K562 (cell line): Measurements from ENCODE around the gene GPR152. TPM values are rescaled to one million over a fixed set of nuclear protein-coding genes. Genes with fewer than 3 reads are reported as not detected.
A peak's percentile ranks its signal among the peaks of the same experiment; 100 is the strongest.

Experiments used
- ATAC-seq: fragments of 200-7000 bp; cut with Tn5 transposase; 3 replicates; pipeline ENCODE4 v1.9.1; 2020; ENCODE audit warnings: moderate library complexity
- BruUV-seq: library from RNA; stranded (reverse); fragments of 400-500 nt; replicated peaks from 2 replicates; lab custom pipeline; 2021; lab: Mats Ljungman, UMichigan
- CTCF ChIA-PET: fragments of 300-600 bp; formaldehyde crosslinking; extraction: SDS; loops from one replicate; lab custom pipeline; 2021; ENCODE audit warnings: low intra/inter-chr PET ratio; lab: Yijun Ruan, JAX
- POLR2A ChIA-PET: fragments of 300-600, 350-650 bp; sonication (Branson Sonifier 250); formaldehyde crosslinking; extraction: SDS; loops from one replicate; lab custom pipeline; 2021; ENCODE audit warnings: antibody characterized with exemption, inconsistent platforms; lab: Yijun Ruan, JAX
- DNase-seq, 4 experiments: peaks; one replicate each; pipeline versions ENCODE4 v3.0.0 to v3.0.0-alpha.2; 2011 to 2018; ENCODE audit warnings: low spot score in 3 of 4, mixed read lengths in 3 of 4; ENCODE audit errors: extremely low read depth in 1 of 4
- FAIRE-seq: peaks from 2 replicates; lab custom pipeline; 2011; peaks lifted over from hg19 to GRCh38; lab: Jason Lieb, UNC
- H2AFZ ChIP-seq: 2 replicates; pipeline ENCODE4 v1.6.0; 2011; ENCODE audit warnings: low read depth, low read length, control low read depth, inconsistent platforms
- H3K27ac ChIP-seq: fragments of 200-600 bp; 3 replicates; pipeline ENCODE4 v1.8.0; 2011; ENCODE audit warnings: low read depth, mild to moderate bottlenecking, control low read depth, inconsistent platforms, low read length, moderate library complexity, mixed read lengths; ENCODE audit errors: extremely low read depth
- H3K27me3 ChIP-seq, 2 experiments: fragments of 300-600 bp in 1 of 2; 2 replicates in 1 of 2; 3 replicates in 1 of 2; pipeline versions ENCODE4 v1.6.0 to v1.8.0; 2011; ENCODE audit warnings: inconsistent platforms in 2 of 2, low read length in 2 of 2, mild to moderate bottlenecking in 1 of 2, mixed read lengths in 1 of 2, moderate library complexity in 1 of 2; ENCODE audit not compliant: control insufficient read depth in 2 of 2, insufficient read depth in 2 of 2
- H3K36me3 ChIP-seq: fragments of 300-600 bp; 3 replicates; pipeline ENCODE4 v1.8.0; 2011; ENCODE audit warnings: mild to moderate bottlenecking, low read length, inconsistent platforms; ENCODE audit not compliant: control insufficient read depth, insufficient read depth
- H3K4me1 ChIP-seq, 2 experiments: fragments of 200-600 bp in 1 of 2; replicated peaks in 1 of 2; 2 replicates in 1 of 2; 3 replicates in 1 of 2; pipeline versions ENCODE4 v1.5.1 to v1.8.0; 2011; ENCODE audit warnings: inconsistent platforms in 2 of 2, low read length in 2 of 2, mild to moderate bottlenecking in 1 of 2, mixed read lengths in 1 of 2, moderate library complexity in 1 of 2; ENCODE audit not compliant: control insufficient read depth in 2 of 2, insufficient read depth in 2 of 2
- H3K4me2 ChIP-seq: 2 replicates; pipeline ENCODE4 v1.6.1; 2011; ENCODE audit warnings: low read length, control low read depth, inconsistent platforms, mixed read lengths; ENCODE audit not compliant: insufficient read depth
- H3K4me3 ChIP-seq: fragments of 200-600 bp; sonication (generic), shearing (Covaris generic); 2 replicates; pipeline ENCODE4 v1.5.1; 2016; ENCODE audit warnings: control low read depth, inconsistent platforms
- H3K79me2 ChIP-seq: fragments of 200-600 bp; 3 replicates; pipeline ENCODE4 v1.8.0; 2011; ENCODE audit warnings: low read length, inconsistent platforms; ENCODE audit not compliant: control insufficient read depth, insufficient read depth
- H3K9ac ChIP-seq, 2 experiments: 2 replicates each; pipeline versions ENCODE4 v1.6.0 to v1.6.1; 2011; ENCODE audit warnings: low read depth in 2 of 2, low read length in 2 of 2, control low read depth in 1 of 2, inconsistent platforms in 1 of 2, mild to moderate bottlenecking in 1 of 2, mixed read lengths in 1 of 2; ENCODE audit not compliant: insufficient read depth in 1 of 2
- H3K9me1 ChIP-seq: one replicate; pipeline ENCODE4 v1.6.0; 2011; ENCODE audit warnings: inconsistent platforms, mild to moderate bottlenecking, low read length, moderate library complexity; ENCODE audit not compliant: control insufficient read depth, insufficient read depth
- H3K9me3 ChIP-seq: replicated peaks from 2 replicates; pipeline ENCODE4 v1.5.1; 2011; ENCODE audit warnings: low read depth, low read length, inconsistent platforms; ENCODE audit not compliant: control insufficient read depth, insufficient read depth
- H4K20me1 ChIP-seq: replicated peaks from 2 replicates; pipeline ENCODE4 v1.6.1; 2011; ENCODE audit warnings: low read length, inconsistent platforms, mixed read lengths; ENCODE audit not compliant: control insufficient read depth, insufficient read depth
- CHD2 ChIP-seq: IDR thresholded peaks from 2 replicates; pipeline ENCODE4 v1.6.1; 2011; ENCODE audit warnings: low read depth, low read length
- CHD7 ChIP-seq: fragments of 200-600 bp; sonication (generic); IDR thresholded peaks from one replicate; pipeline ENCODE4 v1.6.1; 2012; ENCODE audit warnings: mild to moderate bottlenecking, low read depth, low read length, inconsistent platforms
- FOXJ2 ChIP-seq: fragments of 200-800 bp; sonication (Bioruptor generic); IDR thresholded peaks from 2 replicates; pipeline ENCODE4 v1.6.1; 2016; ENCODE audit warnings: missing genetic modification characterization, missing compliant biosample characterization
- GATAD2B ChIP-seq: fragments of 450-650 bp; IDR thresholded peaks from 2 replicates; pipeline ENCODE4 v1.6.1; 2017; ENCODE audit warnings: mild to moderate bottlenecking, borderline replicate concordance
- XRCC3 ChIP-seq: fragments of 450-650 bp; IDR thresholded peaks from 2 replicates; pipeline ENCODE4 v1.6.1; 2017; ENCODE audit warnings: mild to moderate bottlenecking, moderate library complexity
- XRCC5 ChIP-seq: fragments of 200-400 bp; formaldehyde crosslinking; IDR thresholded peaks from 2 replicates; pipeline ENCODE4 v1.6.1; 2017; ENCODE audit warnings: low read depth, mild to moderate bottlenecking, low read length
- ZBTB43 ChIP-seq: sonication (generic); formaldehyde crosslinking; IDR thresholded peaks from 2 replicates; pipeline ENCODE4 v1.8.0; 2023; ENCODE audit warnings: mild to moderate bottlenecking, missing genetic modification reagents
- ZEB2 ChIP-seq: fragments of 450-650 bp; IDR thresholded peaks from 2 replicates; pipeline ENCODE4 v1.6.1; 2016
- ZKSCAN8 ChIP-seq: fragments of 200-800 bp; sonication (Bioruptor generic); IDR thresholded peaks from 2 replicates; pipeline ENCODE4 v1.6.1; 2016; ENCODE audit warnings: missing genetic modification characterization, missing compliant biosample characterization
- ZNF212 ChIP-seq: fragments of 450-650 bp; formaldehyde crosslinking; IDR thresholded peaks from 2 replicates; pipeline ENCODE4 v1.4.0; 2020; ENCODE audit warnings: mild to moderate bottlenecking
- ZNF239 ChIP-seq: fragments of 250-450 bp; sonication (Bioruptor Pico); IDR thresholded peaks from 2 replicates; pipeline ENCODE4 v1.4.0; 2020; ENCODE audit warnings: mild to moderate bottlenecking
- WGBS: fragments of 100-300 bp; shearing (Covaris generic); methylation state at CpG from one replicate; pipeline ENCODE4 v1.1.6; 2016; ENCODE audit warnings: low coverage, mixed read lengths; ENCODE audit not compliant: insufficient coverage; ENCODE audit errors: missing lambda C conversion rate; 5-methylcytosine and 5-hydroxymethylcytosine counted together
- in situ Hi-C: fragments of 300-500 bp; cut with MboI; formaldehyde crosslinking; loops from 4 replicates; pipeline ENCODE4 v1.15.0; 2018; ENCODE audit warnings: inconsistent platforms, mixed read lengths
- intact Hi-C: fragments of 100-400 bp; cut with micrococcal nuclease; formaldehyde crosslinking; loops from 2 replicates; pipeline ENCODE4 v1.14.2; 2022
- polyA plus RNA-seq, 8 experiments: library from polyadenylated mRNA; depleted of rRNA in 4 of 8; stranded (reverse) in 5 of 8; unstranded in 3 of 8; fragments of >200 nt; fragmentation: Nextera tagmentation in 2 of 8; fragmentation: Illumina TruSeq in 1 of 8; extraction: Ambion mirVana in 2 of 8; extraction: Trizol in 1 of 8; gene quantifications; 2 replicates each; pipeline versions ENCODE4 v1.2.1 to v1.2.3, GENCODE V29; 2011 to 2014; ENCODE audit warnings: inconsistent platforms in 1 of 8, missing spikeins in 1 of 8
- total RNA-seq, 7 experiments: library from RNA; depleted of rRNA in 6 of 7; stranded (reverse); fragments of >200 nt in 6 of 7; fragmentation: Illumina TruSeq in 2 of 7; extraction: Trizol in 2 of 7; gene quantifications; 2 replicates each; pipeline versions ENCODE4 v1.2.1 to v1.2.3, GENCODE V29; 2011 to 2021; ENCODE audit warnings: low replicate concordance in 1 of 7

GPR152 gene
- total and polyA plus RNA-seq, 9 of the 15 experiments (the other 6 are each of a cell fraction or from before 2014, with no cell fraction given): not detected

- intact Hi-C loops: no loop called here
- H4K20me1 ChIP-seq: no peaks in the 10 kb centered on the region
- ATAC-seq: no peak
- peak overlapping the region in 1 of 2 experiments; percentile 86; a peak in 2 of 4 replicates for H3K9ac ChIP-seq
- no peak for DNase-seq
- ChIA-PET POLR2A (interaction anchor here (0.6 to 1.4 kb wide), 7 partner anchors 9 to 592 kb away, joined by 3 to 5 read pairs (median 3); partner anchors contain the start of gene AIP), CTCF (no interaction called here)
- 0 out of 3 replicates have a peak, but pooled peaks cover 3% of the 10 kb centered on the region for H3K79me2 ChIP-seq
- no peak overlapping the region for H3K27ac ChIP-seq
- no peak overlapping the region for H2AFZ ChIP-seq
- no peaks in the 10 kb centered on the region for H3K27me3 ChIP-seq
- H3K4me1 ChIP-seq: peaks cover 0 to 73% of the 10 kb centered on the region in 2 experiments; a peak in 2 of 5 replicates
- in situ Hi-C loops: no loop called here
- 95% methylated on average over 17 of the region's 19 CpGs for WGBS
- peaks cover 92% of the 10 kb centered on the region; the same call in 2 of the 3 replicates for H3K36me3 ChIP-seq
- H3K9me3 ChIP-seq: no peaks in the 10 kb centered on the region
- H3K4me2 ChIP-seq: no peak overlapping the region
- no peak for FAIRE-seq
- no peak overlapping the region for H3K4me3 ChIP-seq
- H3K9me1 ChIP-seq: no peaks in the 10 kb centered on the region
- BruUV-seq: no TSS peak
- TF ChIP-seq ZBTB43: no peak
- TF ChIP-seq ZNF212 (CRISPR knock-in tag): no peak
- no peak for TF ChIP-seq ZNF239 (CRISPR knock-in tag)
- no peak for TF ChIP-seq XRCC5
- no peak for TF ChIP-seq GATAD2B
- TF ChIP-seq FOXJ2: no peak
- TF ChIP-seq ZKSCAN8 (CRISPR knock-in tag): no peak
- no peak for TF ChIP-seq XRCC3
- TF ChIP-seq CHD7: no peak
- TF ChIP-seq CHD2: no peak
- no peak for TF ChIP-seq ZEB2
Measured at GRCh38 chr11:67492069-67492727, 39.7 kb upstream of the GPR152 start.
